ENCODE data around the gene ADGRG3. TPM values are rescaled to one million over a fixed set of nuclear protein-coding genes. Genes with fewer than 3 reads are reported as not detected.
"Not testable (repeated sequence)": the region's sequence is repeated elsewhere in the genome, so short reads cannot be mapped to it uniquely, and the experiment has no call there.

ADGRG3 gene
- total RNA-seq, 1 donor from 2014 or later, result not detected

DNA sequence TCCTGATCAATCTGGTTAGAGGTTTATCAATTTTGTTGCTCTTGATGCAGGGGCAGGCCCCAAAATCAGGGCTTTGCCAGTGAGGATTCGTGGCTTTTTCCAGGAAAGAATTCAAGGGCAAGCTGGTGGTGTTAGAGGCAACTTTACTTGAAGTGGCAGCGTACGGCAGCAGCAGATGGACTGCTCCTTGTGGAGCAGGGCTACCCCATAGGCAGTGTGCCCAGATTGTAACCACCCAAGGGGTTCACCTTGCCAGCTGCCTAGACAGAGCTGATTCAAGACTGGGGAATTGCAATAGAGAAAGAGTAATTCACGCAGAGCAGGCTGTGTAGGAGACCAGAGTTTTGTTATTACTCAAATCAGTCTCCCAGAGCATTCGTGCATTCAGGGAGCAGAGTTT is 43.2 kb downstream of the ADGRG3 start:
- H3K4me3 Mint-ChIP-seq, result no peak overlapping the region
- no peak for DNase-seq (ENCODE audit: low spot score)
- no peaks in the 10 kb centered on the region for H3K9me3 Mint-ChIP-seq
- no peak overlapping the region for H3K27ac Mint-ChIP-seq
- peaks cover 26% of the 10 kb centered on the region for H3K27me3 Mint-ChIP-seq (ENCODE audit: insufficient read depth)
- H3K36me3 Mint-ChIP-seq (ENCODE audit: low read depth), result no peaks in the 10 kb centered on the region
- intact Hi-C loops (cut with micrococcal nuclease), result no loop called here
- H3K4me1 Mint-ChIP-seq (ENCODE audit: low read depth), result no peaks in the 10 kb centered on the region

DNA sequence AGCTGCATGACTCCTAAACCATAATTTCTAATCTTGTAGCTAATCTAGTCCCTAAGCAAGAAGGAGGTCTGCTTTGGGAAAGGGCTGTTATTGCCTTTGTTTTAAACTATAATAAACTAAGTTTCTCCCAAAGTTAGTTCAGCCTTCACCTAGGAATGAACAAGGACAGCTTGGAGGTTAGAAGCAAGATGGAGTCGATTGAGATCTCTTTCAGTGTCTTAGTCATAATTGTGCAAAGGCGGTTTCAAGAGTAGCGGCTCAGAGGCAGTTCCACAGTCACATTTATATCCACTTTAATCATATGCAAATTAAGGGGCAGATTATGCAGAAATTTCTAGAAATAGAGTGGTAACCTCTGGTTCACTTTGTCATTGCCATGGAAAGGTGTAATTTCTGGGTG is 43.9 kb downstream of the ADGRG3 start:
- H3K27ac Mint-ChIP-seq, result no peak overlapping the region
- no peak overlapping the region for H3K4me3 Mint-ChIP-seq
- H3K9me3 Mint-ChIP-seq, result no peaks in the 10 kb centered on the region
- H3K27me3 Mint-ChIP-seq (ENCODE audit: insufficient read depth), result peaks cover 31% of the 10 kb centered on the region
- no peak for DNase-seq (ENCODE audit: low spot score)
- no peaks in the 10 kb centered on the region for H3K4me1 Mint-ChIP-seq (ENCODE audit: low read depth)
- intact Hi-C loops (cut with micrococcal nuclease), result no loop called here
- no peaks in the 10 kb centered on the region for H3K36me3 Mint-ChIP-seq (ENCODE audit: low read depth)

DNA sequence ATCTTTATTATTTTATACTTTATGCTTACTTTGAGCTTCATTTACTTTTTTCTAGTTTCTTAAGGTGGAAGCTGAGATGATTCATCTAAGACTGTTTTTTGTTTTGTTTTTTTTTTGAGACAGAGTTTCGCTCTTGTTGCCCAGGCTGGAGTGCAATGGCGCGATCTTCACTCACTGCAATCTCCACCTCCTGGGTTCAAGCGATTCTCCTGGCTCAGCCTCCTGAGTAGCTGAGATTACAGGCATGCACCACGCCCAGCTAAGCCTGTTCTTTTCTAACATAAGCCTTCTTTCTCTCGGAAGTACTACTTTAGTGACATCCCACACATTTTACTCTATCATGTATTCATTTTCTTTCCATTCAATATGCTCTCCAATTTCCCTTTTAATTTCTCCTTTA is 44.5 kb downstream of the ADGRG3 start:
- intact Hi-C loops (cut with micrococcal nuclease); H3K4me3 Mint-ChIP-seq; H3K9me3 Mint-ChIP-seq; H3K36me3 Mint-ChIP-seq (ENCODE audit: low read depth); H3K4me1 Mint-ChIP-seq (ENCODE audit: low read depth); DNase-seq (ENCODE audit: low spot score); H3K27ac Mint-ChIP-seq: not testable (repeated sequence)
- peaks cover 31% of the 10 kb centered on the region for H3K27me3 Mint-ChIP-seq (ENCODE audit: insufficient read depth)

DNA sequence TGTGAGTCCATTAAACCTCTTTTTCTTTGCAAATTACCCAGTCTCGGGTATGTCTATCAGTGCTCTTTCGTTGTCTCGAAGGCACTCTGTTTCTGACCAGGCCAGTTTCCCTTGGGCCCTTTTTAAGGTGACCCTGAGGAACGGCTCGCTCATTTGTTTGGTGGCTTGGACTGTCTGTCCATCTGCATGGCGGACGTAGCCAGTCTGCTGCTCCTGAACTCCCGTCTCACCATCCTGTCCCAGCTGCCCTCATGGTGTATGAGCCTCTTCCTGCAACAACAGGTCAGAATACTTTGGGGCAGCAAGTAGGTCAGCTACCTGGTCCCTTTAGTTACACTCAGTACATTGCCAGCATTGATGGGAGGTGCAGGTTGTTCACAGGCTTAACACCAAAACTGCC is 45.5 kb downstream of the ADGRG3 start:
- no peak for DNase-seq (ENCODE audit: low spot score)
- Mint-ChIP-seq H3K4me1 (ENCODE audit: low read depth) (no peaks in the 10 kb centered on the region), H3K9me3 (no peaks in the 10 kb centered on the region), H3K4me3 (no peak overlapping the region), H3K36me3 (ENCODE audit: low read depth) (no peaks in the 10 kb centered on the region), H3K27me3 (ENCODE audit: insufficient read depth) (peaks cover 31% of the 10 kb centered on the region), H3K27ac (no peak overlapping the region)
- intact Hi-C loops (cut with micrococcal nuclease), result no loop called here

DNA sequence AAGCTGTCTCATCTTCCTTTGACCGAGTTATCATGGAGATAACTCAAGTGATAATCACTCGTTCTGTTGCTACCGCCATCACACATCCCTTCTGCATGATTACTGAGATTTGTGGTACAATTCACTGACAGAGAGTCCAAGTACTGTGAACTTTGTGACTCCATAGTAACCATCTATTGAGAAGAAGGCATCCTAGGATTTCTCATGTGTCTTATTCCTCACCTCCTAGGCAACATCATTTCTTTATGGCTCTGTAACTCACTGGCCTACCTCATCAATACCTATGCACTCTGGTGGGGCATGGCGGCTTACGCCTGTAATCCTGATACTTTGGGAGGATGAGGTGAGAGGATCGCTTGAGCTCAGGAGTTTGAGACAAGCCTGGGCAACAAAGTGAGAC is 45.9 kb downstream of the ADGRG3 start:
- no peaks in the 10 kb centered on the region for H3K9me3 Mint-ChIP-seq
- H3K4me3 Mint-ChIP-seq, result no peak overlapping the region
- H3K36me3 Mint-ChIP-seq (ENCODE audit: low read depth), result no peaks in the 10 kb centered on the region
- peaks cover 31% of the 10 kb centered on the region for H3K27me3 Mint-ChIP-seq (ENCODE audit: insufficient read depth)
- intact Hi-C loops (cut with micrococcal nuclease), result no loop called here
- no peaks in the 10 kb centered on the region for H3K4me1 Mint-ChIP-seq (ENCODE audit: low read depth)
- DNase-seq (ENCODE audit: low spot score), result no peak
- no peak overlapping the region for H3K27ac Mint-ChIP-seq

GRCh38 chr16:57720142-57720575 is 52.1 kb downstream of the ADGRG3 start:
- no peaks in the 10 kb centered on the region for H3K4me1 Mint-ChIP-seq (ENCODE audit: low read depth)
- no peak overlapping the region for H3K27ac Mint-ChIP-seq
- intact Hi-C loops (cut with micrococcal nuclease), result loop anchor here (1.0 kb wide), 2 partner anchors 71 to 144 kb away; no protein-coding TSS in a partner anchor
- DNase-seq (ENCODE audit: low spot score), result peak; percentile 33
- no peaks in the 10 kb centered on the region for H3K9me3 Mint-ChIP-seq
- no peak overlapping the region for H3K4me3 Mint-ChIP-seq
- peaks cover 13% of the 10 kb centered on the region for H3K27me3 Mint-ChIP-seq (ENCODE audit: insufficient read depth)
- no peaks in the 10 kb centered on the region for H3K36me3 Mint-ChIP-seq (ENCODE audit: low read depth)

- no peaks in the 10 kb centered on the region for H3K4me1 Mint-ChIP-seq (ENCODE audit: low read depth)
- no peaks in the 10 kb centered on the region for H3K9me3 Mint-ChIP-seq
- H3K36me3 Mint-ChIP-seq (ENCODE audit: low read depth), result no peaks in the 10 kb centered on the region
- intact Hi-C loops (cut with micrococcal nuclease), result no loop called here
- no peak for DNase-seq (ENCODE audit: low spot score)
- no peak overlapping the region for H3K4me3 Mint-ChIP-seq
- H3K27me3 Mint-ChIP-seq (ENCODE audit: insufficient read depth), result peaks cover 6% of the 10 kb centered on the region
- no peak overlapping the region for H3K27ac Mint-ChIP-seq
These were observed 53.5 kb downstream of the ADGRG3 start for GRCh38 chr16:57721356-57722209.

DNA sequence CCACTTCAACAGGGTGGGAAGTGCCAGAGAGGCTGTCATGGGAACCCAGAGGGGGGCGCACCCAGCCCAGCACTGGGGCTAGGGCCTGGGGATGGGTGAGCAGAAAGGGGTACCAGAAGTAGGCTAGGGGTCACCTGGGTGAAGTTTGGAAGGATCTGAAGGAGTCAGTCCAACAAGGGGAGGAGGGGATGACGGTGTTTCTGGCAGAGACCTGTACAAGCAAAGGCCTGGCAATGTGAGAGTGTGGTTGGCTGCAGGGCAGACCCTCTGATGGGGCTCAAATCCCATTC is 54.0 kb downstream of the ADGRG3 start:
- H3K4me3 Mint-ChIP-seq, result no peak overlapping the region
- peaks cover 4% of the 10 kb centered on the region for H3K27me3 Mint-ChIP-seq (ENCODE audit: insufficient read depth)
- no peak overlapping the region for H3K27ac Mint-ChIP-seq
- no peaks in the 10 kb centered on the region for H3K9me3 Mint-ChIP-seq
- no peaks in the 10 kb centered on the region for H3K4me1 Mint-ChIP-seq (ENCODE audit: low read depth)
- intact Hi-C loops (cut with micrococcal nuclease), result no loop called here
- no peak for DNase-seq (ENCODE audit: low spot score)
- no peaks in the 10 kb centered on the region for H3K36me3 Mint-ChIP-seq (ENCODE audit: low read depth)

GRCh38 chr16:57722651-57723050 is 54.5 kb downstream of the ADGRG3 start:
- H3K27me3 Mint-ChIP-seq (ENCODE audit: insufficient read depth), result peaks cover 4% of the 10 kb centered on the region
- no peak for DNase-seq (ENCODE audit: low spot score)
- H3K4me1 Mint-ChIP-seq (ENCODE audit: low read depth), result no peaks in the 10 kb centered on the region
- no peaks in the 10 kb centered on the region for H3K9me3 Mint-ChIP-seq
- intact Hi-C loops (cut with micrococcal nuclease), result no loop called here
- no peaks in the 10 kb centered on the region for H3K36me3 Mint-ChIP-seq (ENCODE audit: low read depth)
- no peak overlapping the region for H3K27ac Mint-ChIP-seq
- no peak overlapping the region for H3K4me3 Mint-ChIP-seq

DNA sequence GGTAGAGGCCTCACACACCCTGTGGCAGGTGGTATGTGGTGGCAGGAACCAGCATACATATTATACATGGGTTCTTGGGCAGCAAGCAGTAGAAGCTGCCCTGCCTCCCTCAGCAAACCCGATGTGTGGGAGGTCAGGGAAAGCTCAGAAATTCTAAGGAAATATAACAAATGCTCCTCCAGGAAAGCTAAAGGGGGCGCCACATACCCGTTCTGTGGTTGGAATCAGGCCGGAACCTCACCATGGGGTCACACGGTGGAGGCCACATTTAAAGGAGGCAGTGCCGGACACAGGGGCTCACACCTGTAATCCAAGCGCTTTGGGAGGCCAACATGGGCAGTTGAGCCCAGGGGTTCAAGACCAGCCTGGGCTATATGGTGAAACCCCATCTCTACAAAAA is 55.1 kb downstream of the ADGRG3 start:
- H3K9me3 Mint-ChIP-seq, result no peaks in the 10 kb centered on the region
- DNase-seq (ENCODE audit: low spot score), result no peak
- peaks cover 4% of the 10 kb centered on the region for H3K27me3 Mint-ChIP-seq (ENCODE audit: insufficient read depth)
- H3K4me3 Mint-ChIP-seq, result no peak overlapping the region
- H3K36me3 Mint-ChIP-seq (ENCODE audit: low read depth), result no peaks in the 10 kb centered on the region
- H3K4me1 Mint-ChIP-seq (ENCODE audit: low read depth), result no peaks in the 10 kb centered on the region
- H3K27ac Mint-ChIP-seq, result no peak overlapping the region
- intact Hi-C loops (cut with micrococcal nuclease), result no loop called here

GRCh38 chr16:57724531-57724930 is 56.4 kb downstream of the ADGRG3 start:
- no peak for DNase-seq (ENCODE audit: low spot score)
- no peaks in the 10 kb centered on the region for H3K9me3 Mint-ChIP-seq
- no peak overlapping the region for H3K4me3 Mint-ChIP-seq
- no peaks in the 10 kb centered on the region for H3K4me1 Mint-ChIP-seq (ENCODE audit: low read depth)
- no peaks in the 10 kb centered on the region for H3K27me3 Mint-ChIP-seq (ENCODE audit: insufficient read depth)
- H3K36me3 Mint-ChIP-seq (ENCODE audit: low read depth), result no peaks in the 10 kb centered on the region
- intact Hi-C loops (cut with micrococcal nuclease), result no loop called here
- H3K27ac Mint-ChIP-seq, result no peak overlapping the region

GRCh38 chr16:57725151-57725550 is 57.0 kb downstream of the ADGRG3 start:
- Mint-ChIP-seq H3K9me3 (no peaks in the 10 kb centered on the region), H3K36me3 (ENCODE audit: low read depth) (no peaks in the 10 kb centered on the region), H3K4me1 (ENCODE audit: low read depth) (no peaks in the 10 kb centered on the region), H3K4me3 (no peak overlapping the region), H3K27me3 (ENCODE audit: insufficient read depth) (no peaks in the 10 kb centered on the region), H3K27ac (no peak overlapping the region)
- no peak for DNase-seq (ENCODE audit: low spot score)
- intact Hi-C loops (cut with micrococcal nuclease), result no loop called here

GRCh38 chr16:57725554-57725953 is 57.4 kb downstream of the ADGRG3 start:
- no peaks in the 10 kb centered on the region for H3K4me1 Mint-ChIP-seq (ENCODE audit: low read depth)
- no peaks in the 10 kb centered on the region for H3K27me3 Mint-ChIP-seq (ENCODE audit: insufficient read depth)
- H3K27ac Mint-ChIP-seq, result no peak overlapping the region
- H3K4me3 Mint-ChIP-seq, result no peak overlapping the region
- H3K9me3 Mint-ChIP-seq, result no peaks in the 10 kb centered on the region
- intact Hi-C loops (cut with micrococcal nuclease), result no loop called here
- H3K36me3 Mint-ChIP-seq (ENCODE audit: low read depth), result no peaks in the 10 kb centered on the region
- no peak for DNase-seq (ENCODE audit: low spot score)

DNA sequence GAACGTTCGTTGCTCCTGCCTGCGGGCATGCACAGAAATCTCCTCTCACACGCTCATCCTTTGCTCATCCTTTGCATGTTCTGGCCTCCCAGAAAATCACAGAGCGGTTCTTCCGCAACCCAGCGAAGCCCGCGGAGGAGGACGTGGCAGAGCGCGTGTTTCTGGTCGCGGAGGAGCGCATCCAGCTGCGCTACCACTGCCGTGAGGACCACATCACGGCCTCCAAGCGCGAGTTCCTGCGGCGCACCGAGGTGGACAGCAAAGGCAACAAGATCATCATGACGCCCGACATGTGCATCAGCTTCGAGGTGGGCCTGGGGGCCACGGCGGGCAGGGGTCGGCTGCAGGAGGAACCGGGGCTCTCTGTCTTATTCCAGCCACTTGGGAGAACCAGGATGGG is 57.9 kb downstream of the ADGRG3 start:
- Mint-ChIP-seq H3K36me3 (ENCODE audit: low read depth) (no peaks in the 10 kb centered on the region), H3K27ac (no peak overlapping the region), H3K4me1 (ENCODE audit: low read depth) (no peaks in the 10 kb centered on the region), H3K4me3 (no peak overlapping the region), H3K27me3 (ENCODE audit: insufficient read depth) (no peaks in the 10 kb centered on the region), H3K9me3 (no peaks in the 10 kb centered on the region)
- no peak for DNase-seq (ENCODE audit: low spot score)
- intact Hi-C loops (cut with micrococcal nuclease), result no loop called here

Data from activated T-helper 1 cell treated with anti-CD3 and anti-CD28 coated beads, Interleukin-12 subunit alpha, Interleukin-12 subunit beta, Interleukin-2, Interleukin-4 antibody, amounts not matched to agents 30 ng/mL and 10 ng/mL and 1 ng/mL, durations not matched to agents 14 hours and 24 hours and 36 hours (primary cell).